Breast epithelium (tissue), 4 donors: ENCODE results near the gene TMEM18. TPM values are rescaled to one million over a fixed set of nuclear protein-coding genes. Genes with fewer than 3 reads are reported as not detected.
A peak's percentile ranks its signal among the peaks of the same experiment; 100 is the strongest.

ENCODE experiments used
- DNase-seq, 2 donors: peaks; one replicate each; pipeline ENCODE4 v3.0.0-alpha.2; 2019; ENCODE audit warnings: low spot score in 2 of 2
- H3K27ac ChIP-seq, 2 donors: fragments of 200-600 bp; sonication (generic) in 1 of 2; one replicate each; pipeline ENCODE4 v1.5.1; 2016 to 2019; ENCODE audit warnings: mild to moderate bottlenecking in 1 of 2
- H3K27me3 ChIP-seq, 2 donors: fragments of 200-600 bp; sonication (generic) in 1 of 2; one replicate each; pipeline versions ENCODE4 v1.5.1 to v1.6.0; 2017 to 2019; ENCODE audit warnings: control low read depth in 1 of 2, mild to moderate bottlenecking in 1 of 2
- H3K36me3 ChIP-seq: fragments of 200-600 bp; one replicate; pipeline ENCODE4 v1.5.1; 2019
- H3K4me1 ChIP-seq, 2 donors: fragments of 200-600 bp; sonication (generic); one replicate each; pipeline ENCODE4 v1.5.1; 2016 to 2019; ENCODE audit warnings: control low read depth in 1 of 2
- H3K4me3 ChIP-seq, 3 donors: fragments of 200-600 bp; sonication (generic); 1 replicate in 2 of 3; 2 replicates in 1 of 3; pipeline ENCODE4 v1.5.1; 2016 to 2019; ENCODE audit warnings: mild to moderate bottlenecking in 3 of 3, moderate library complexity in 2 of 3
- H3K9me3 ChIP-seq, 2 donors: fragments of 200-600 bp; sonication (generic) in 1 of 2; one replicate each; pipeline ENCODE4 v1.5.1; 2016 to 2019; ENCODE audit warnings: control low read depth in 1 of 2
- CTCF ChIP-seq, 3 donors: fragments of 450-650 bp; IDR thresholded peaks; one replicate each; pipeline ENCODE4 v1.5.1; 2016 to 2017; ENCODE audit warnings: antibody characterized with exemption in 3 of 3, mild to moderate bottlenecking in 3 of 3, moderate library complexity in 3 of 3
- POLR2A ChIP-seq: fragments of 450-650 bp; IDR thresholded peaks from one replicate; pipeline ENCODE4 v1.6.1; 2016; ENCODE audit warnings: antibody characterized with exemption, mild to moderate bottlenecking, moderate library complexity
- POLR2AphosphoS5 ChIP-seq, 3 donors: sonication (generic); formaldehyde crosslinking; IDR thresholded peaks; one replicate each; pipeline ENCODE4 v1.6.1; 2017; ENCODE audit warnings: antibody characterized with exemption in 3 of 3
- intact Hi-C: fragments of 100-400 bp; cut with DNase I; formaldehyde crosslinking; loops from one replicate; pipeline ENCODE4 v1.15.1; 2023; ENCODE audit warnings: low total_unique reads
- total RNA-seq, 3 donors: library from RNA; depleted of rRNA; stranded (reverse); fragments of >200 nt; gene quantifications; one replicate each; pipeline ENCODE4 v1.1.0, GENCODE V29; 2016

TMEM18 gene
- total RNA-seq, 3 donors from 2014 or later, result 17.7 to 34.6 (median 27.4) TPM

- Histone ChIP-seq H3K4me1 (no peaks in the 10 kb centered on the region), H3K36me3 (no peaks in the 10 kb centered on the region), H3K9me3 (no peaks in the 10 kb centered on the region), H3K27ac (no peak overlapping the region), H3K4me3 (no peak overlapping the region), H3K27me3 (no peaks in the 10 kb centered on the region)
- intact Hi-C loops, result no loop called here
- TF ChIP-seq POLR2AphosphoS5 (IDR thresholded peaks at IDR 0.05) (no peak), CTCF (IDR thresholded peaks at IDR 0.05) (no peak)
- DNase-seq, result no peak
Measured at GRCh38 chr2:694174-694573, 17.0 kb upstream of the TMEM18 start.

GRCh38 chr2:693606-694005 is 16.4 kb upstream of the TMEM18 start:
- DNase-seq, result no peak
- Histone ChIP-seq H3K4me3 (no peak overlapping the region), H3K36me3 (no peaks in the 10 kb centered on the region), H3K27me3 (no peaks in the 10 kb centered on the region), H3K27ac (no peak overlapping the region), H3K9me3 (no peaks in the 10 kb centered on the region), H3K4me1 (no peaks in the 10 kb centered on the region)
- intact Hi-C loops, result no loop called here
- TF ChIP-seq POLR2A (no peak), CTCF (IDR thresholded peaks at IDR 0.05) (no peak), POLR2AphosphoS5 (IDR thresholded peaks at IDR 0.05) (no peak)

- H3K4me3 ChIP-seq, result no peak overlapping the region
- no peaks in the 10 kb centered on the region for H3K4me1 ChIP-seq
- H3K27ac ChIP-seq, result peak overlapping the region in 1 of 2 donors; percentile 36
- no peaks in the 10 kb centered on the region for H3K36me3 ChIP-seq
- no peak for TF ChIP-seq CTCF (IDR thresholded peaks at IDR 0.05)
- no peak for TF ChIP-seq POLR2AphosphoS5 (IDR thresholded peaks at IDR 0.05)
- no peak for TF ChIP-seq POLR2A
- intact Hi-C loops, result no loop called here
- no peaks in the 10 kb centered on the region for H3K9me3 ChIP-seq
- no peak for DNase-seq
- H3K27me3 ChIP-seq, result no peaks in the 10 kb centered on the region
Measured at GRCh38 chr2:692767-693166, 15.6 kb upstream of the TMEM18 start.

- intact Hi-C loops, result no loop called here
- no peaks in the 10 kb centered on the region for H3K4me1 ChIP-seq
- no peaks in the 10 kb centered on the region for H3K27me3 ChIP-seq
- no peak overlapping the region for H3K4me3 ChIP-seq
- no peak for TF ChIP-seq POLR2A
- peak overlapping the region in 1 of 2 donors; percentile 36 for H3K27ac ChIP-seq
- no peaks in the 10 kb centered on the region for H3K9me3 ChIP-seq
- DNase-seq, result no peak
- no peaks in the 10 kb centered on the region for H3K36me3 ChIP-seq
Measured at GRCh38 chr2:691821-692761, 14.9 kb upstream of the TMEM18 start.

- intact Hi-C loops, result no loop called here
- H3K4me1 ChIP-seq, result no peaks in the 10 kb centered on the region
- DNase-seq, result no peak
- peaks cover 0 to 2% of the 10 kb centered on the region in 2 donors for H3K9me3 ChIP-seq
- H3K36me3 ChIP-seq, result no peaks in the 10 kb centered on the region
- TF ChIP-seq CTCF (IDR thresholded peaks at IDR 0.05), result no peak
- TF ChIP-seq POLR2A, result no peak
- TF ChIP-seq POLR2AphosphoS5 (IDR thresholded peaks at IDR 0.05), result no peak
- no peaks in the 10 kb centered on the region for H3K27me3 ChIP-seq
- no peak overlapping the region for H3K27ac ChIP-seq
- H3K4me3 ChIP-seq, result no peak overlapping the region
Measured at GRCh38 chr2:690799-691198, 13.6 kb upstream of the TMEM18 start.
